ENCODE results near the gene HIPK3.
A peak's percentile ranks its signal among the peaks of the same experiment; 100 is the strongest.
"Not testable (repeated sequence)": the region's sequence is repeated elsewhere in the genome, so short reads cannot be mapped to it uniquely, and the experiment has no call there.

HIPK3 gene

GRCh38 chr11:33362051-33362910, 105.1 kb downstream of the HIPK3 start:
- Histone ChIP-seq H3K27ac (no peak overlapping the region), H3K4me1 (ENCODE audit: low read depth, poor library complexity, severe bottlenecking) (peaks cover 6% of the 10 kb centered on the region), H4K20me1 (ENCODE audit: insufficient read depth) (no peaks in the 10 kb centered on the region), H3K79me2 (ENCODE audit: insufficient read depth, low read depth) (no peaks in the 10 kb centered on the region), H3K36me3 (ENCODE audit: insufficient read depth) (no peaks in the 10 kb centered on the region), H3K27me3 (ENCODE audit: insufficient read depth, low read depth) (no peaks in the 10 kb centered on the region), H3K4me2 (peak overlapping the region; percentile 15; the same call in 1 of the 2 replicates), H3K9ac (no peak overlapping the region), H2AFZ (ENCODE audit: low read depth) (no peak overlapping the region), H3K4me3 (IDR thresholded peaks at IDR 0.05; ENCODE audit: insufficient read depth, low read depth, low read length) (no peak overlapping the region)
- TF ChIP-seq CTCF (conservative IDR thresholded peaks at IDR 0.05; ENCODE audit: low read depth, low read length) = peak; percentile 78

- Histone ChIP-seq H3K4me2 (no peak overlapping the region), H3K36me3 (ENCODE audit: insufficient read depth) (no peaks in the 10 kb centered on the region), H3K4me3 (IDR thresholded peaks at IDR 0.05; ENCODE audit: insufficient read depth, low read depth, low read length) (no peak overlapping the region), H3K27ac (no peak overlapping the region), H3K27me3 (ENCODE audit: insufficient read depth, low read depth) (no peaks in the 10 kb centered on the region), H3K9ac (no peak overlapping the region), H4K20me1 (ENCODE audit: insufficient read depth) (no peaks in the 10 kb centered on the region), H2AFZ (ENCODE audit: low read depth) (no peak overlapping the region), H3K4me1 (ENCODE audit: low read depth, poor library complexity, severe bottlenecking) (peaks cover 4% of the 10 kb centered on the region), H3K79me2 (ENCODE audit: insufficient read depth, low read depth) (no peaks in the 10 kb centered on the region)
- no peak for TF ChIP-seq CTCF (conservative IDR thresholded peaks at IDR 0.05; ENCODE audit: low read depth, low read length)
These were observed 109.7 kb downstream of the HIPK3 start for GRCh38 chr11:33366918-33367317.

GRCh38 chr11:33368475-33368874, 111.3 kb downstream of the HIPK3 start:
- not testable (repeated sequence) for H3K4me1 ChIP-seq (ENCODE audit: low read depth, poor library complexity, severe bottlenecking); H3K27ac ChIP-seq; H3K27me3 ChIP-seq (ENCODE audit: insufficient read depth, low read depth); H3K4me3 ChIP-seq (IDR thresholded peaks at IDR 0.05; ENCODE audit: insufficient read depth, low read depth, low read length); H3K4me2 ChIP-seq; H3K36me3 ChIP-seq (ENCODE audit: insufficient read depth); H4K20me1 ChIP-seq (ENCODE audit: insufficient read depth); H2AFZ ChIP-seq (ENCODE audit: low read depth); H3K79me2 ChIP-seq (ENCODE audit: insufficient read depth, low read depth); H3K9ac ChIP-seq

- no peak for TF ChIP-seq CTCF (conservative IDR thresholded peaks at IDR 0.05; ENCODE audit: low read depth, low read length)
- H3K27ac ChIP-seq = no peak overlapping the region
- no peaks in the 10 kb centered on the region for H3K36me3 ChIP-seq (ENCODE audit: insufficient read depth)
- no peak overlapping the region for H3K4me2 ChIP-seq
- no peak overlapping the region for H3K9ac ChIP-seq
- H3K4me3 ChIP-seq (IDR thresholded peaks at IDR 0.05; ENCODE audit: insufficient read depth, low read depth, low read length) = no peak overlapping the region
- no peak overlapping the region for H2AFZ ChIP-seq (ENCODE audit: low read depth)
- no peaks in the 10 kb centered on the region for H3K79me2 ChIP-seq (ENCODE audit: insufficient read depth, low read depth)
- no peaks in the 10 kb centered on the region for H3K4me1 ChIP-seq (ENCODE audit: low read depth, poor library complexity, severe bottlenecking)
- no peaks in the 10 kb centered on the region for H4K20me1 ChIP-seq (ENCODE audit: insufficient read depth)
- H3K27me3 ChIP-seq (ENCODE audit: insufficient read depth, low read depth) = no peaks in the 10 kb centered on the region
These were observed 111.8 kb downstream of the HIPK3 start for GRCh38 chr11:33368931-33369330.

- no peak overlapping the region for H3K4me2 ChIP-seq
- H3K4me3 ChIP-seq (IDR thresholded peaks at IDR 0.05; ENCODE audit: insufficient read depth, low read depth, low read length) = no peak overlapping the region
- no peak overlapping the region for H2AFZ ChIP-seq (ENCODE audit: low read depth)
- no peak for TF ChIP-seq CTCF (conservative IDR thresholded peaks at IDR 0.05; ENCODE audit: low read depth, low read length)
- H3K4me1 ChIP-seq (ENCODE audit: low read depth, poor library complexity, severe bottlenecking) = no peaks in the 10 kb centered on the region
- H3K27me3 ChIP-seq (ENCODE audit: insufficient read depth, low read depth) = no peaks in the 10 kb centered on the region; the same call in 1 of the 2 replicates
- H3K27ac ChIP-seq = no peak overlapping the region
- no peaks in the 10 kb centered on the region for H3K79me2 ChIP-seq (ENCODE audit: insufficient read depth, low read depth)
- H4K20me1 ChIP-seq (ENCODE audit: insufficient read depth) = no peaks in the 10 kb centered on the region
- no peaks in the 10 kb centered on the region for H3K36me3 ChIP-seq (ENCODE audit: insufficient read depth)
- H3K9ac ChIP-seq = no peak overlapping the region
These were observed 116.5 kb downstream of the HIPK3 start for GRCh38 chr11:33373636-33374035.
